ENCODE measurements around the gene SMTNL1. TPM values are rescaled to one million over a fixed set of nuclear protein-coding genes. Genes with fewer than 3 reads are reported as not detected.
A peak's percentile ranks its signal among the peaks of the same experiment; 100 is the strongest.

The SMTNL1 gene
- total RNA-seq, 6 experiments from 2014 or later = not detected

DNA sequence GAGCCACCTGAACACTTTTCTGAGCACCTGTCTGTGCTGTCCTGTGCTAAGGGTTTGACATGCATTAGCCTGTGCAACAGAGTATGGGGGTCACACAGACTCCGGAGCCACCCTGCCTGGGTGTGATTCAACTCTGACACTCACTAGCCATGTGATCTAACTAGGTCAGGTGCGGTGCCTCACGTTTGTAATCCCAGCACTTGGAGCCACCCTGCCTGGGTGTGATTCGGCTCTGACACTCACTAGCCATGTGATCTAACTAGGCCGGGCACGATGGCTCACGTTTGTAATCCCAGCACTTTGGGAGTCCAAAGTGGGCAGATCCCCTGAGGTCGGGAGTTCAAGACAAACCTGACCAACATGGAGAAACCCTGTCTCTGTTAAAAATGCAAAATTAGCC lies 18.6 kb downstream of the SMTNL1 start:
- intact Hi-C loops (cut with DNase I) = no loop called here
- DNase-seq (peak in 1 of 3 donors; percentile 62), ATAC-seq (peak; percentile 72 to 85 (median 78))
- Histone ChIP-seq H3K4me3 (no peak overlapping the region), H3K4me1 (no peaks in the 10 kb centered on the region), H3K36me3 (peaks cover 4 to 82% (median 33%) of the 10 kb centered on the region in 4 donors), H3K27me3 (no peaks in the 10 kb centered on the region), H3K27ac (no peak overlapping the region), H3K9me3 (no peaks in the 10 kb centered on the region)
- 43% methylated on average over 4 of the region's 8 CpGs for WGBS (ENCODE audit: insufficient coverage, low coverage, low lambda C conversion rate, missing lambda C conversion rate)
- no peak for TF ChIP-seq POLR2A (IDR thresholded peaks at IDR 0.05)
- TF ChIP-seq, protein P1, sequence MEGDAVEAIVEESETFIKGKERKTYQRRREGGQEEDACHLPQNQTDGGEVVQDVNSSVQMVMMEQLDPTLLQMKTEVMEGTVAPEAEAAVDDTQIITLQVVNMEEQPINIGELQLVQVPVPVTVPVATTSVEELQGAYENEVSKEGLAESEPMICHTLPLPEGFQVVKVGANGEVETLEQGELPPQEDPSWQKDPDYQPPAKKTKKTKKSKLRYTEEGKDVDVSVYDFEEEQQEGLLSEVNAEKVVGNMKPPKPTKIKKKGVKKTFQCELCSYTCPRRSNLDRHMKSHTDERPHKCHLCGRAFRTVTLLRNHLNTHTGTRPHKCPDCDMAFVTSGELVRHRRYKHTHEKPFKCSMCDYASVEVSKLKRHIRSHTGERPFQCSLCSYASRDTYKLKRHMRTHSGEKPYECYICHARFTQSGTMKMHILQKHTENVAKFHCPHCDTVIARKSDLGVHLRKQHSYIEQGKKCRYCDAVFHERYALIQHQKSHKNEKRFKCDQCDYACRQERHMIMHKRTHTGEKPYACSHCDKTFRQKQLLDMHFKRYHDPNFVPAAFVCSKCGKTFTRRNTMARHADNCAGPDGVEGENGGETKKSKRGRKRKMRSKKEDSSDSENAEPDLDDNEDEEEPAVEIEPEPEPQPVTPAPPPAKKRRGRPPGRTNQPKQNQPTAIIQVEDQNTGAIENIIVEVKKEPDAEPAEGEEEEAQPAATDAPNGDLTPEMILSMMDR (IDR thresholded peaks at IDR 0.05) = no peak

DNA sequence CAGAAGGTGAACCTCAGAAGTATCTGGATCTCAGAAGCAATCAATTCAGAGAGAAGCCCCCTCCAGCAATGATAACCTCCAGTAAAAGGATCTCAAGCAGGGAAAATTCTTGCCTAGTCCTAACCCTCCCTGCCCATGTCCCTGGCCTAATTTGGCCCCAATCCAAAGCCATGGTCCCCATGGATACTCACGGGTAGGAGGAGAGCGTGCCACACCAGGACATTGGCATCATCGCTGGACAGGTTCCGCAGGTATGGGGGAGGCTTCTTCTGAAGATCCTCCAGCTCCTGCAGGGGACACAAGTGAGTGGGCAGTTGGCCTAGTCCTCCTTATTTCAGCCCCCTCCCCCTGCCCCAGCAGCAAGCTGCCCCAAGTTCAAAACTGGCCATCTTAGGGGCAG lies 22.8 kb downstream of the SMTNL1 start:
- no peak for DNase-seq
- no peak for ATAC-seq
- WGBS (ENCODE audit: insufficient coverage, low coverage, low lambda C conversion rate, missing lambda C conversion rate) = no CpG with 5 or more reads among the region's 4 CpGs
- Histone ChIP-seq H3K27me3 (no peaks in the 10 kb centered on the region), H3K4me1 (peaks cover 0 to 2% (median 0%) of the 10 kb centered on the region in 4 donors), H3K27ac (no peak overlapping the region), H3K9me3 (no peaks in the 10 kb centered on the region), H3K4me3 (no peak overlapping the region), H3K36me3 (peaks cover 0 to 42% (median 12%) of the 10 kb centered on the region in 4 donors)
- TF ChIP-seq, protein P1 (IDR thresholded peaks at IDR 0.05) = no peak
- no peak for TF ChIP-seq POLR2A (IDR thresholded peaks at IDR 0.05)
- intact Hi-C loops (cut with DNase I) = no loop called here

DNA sequence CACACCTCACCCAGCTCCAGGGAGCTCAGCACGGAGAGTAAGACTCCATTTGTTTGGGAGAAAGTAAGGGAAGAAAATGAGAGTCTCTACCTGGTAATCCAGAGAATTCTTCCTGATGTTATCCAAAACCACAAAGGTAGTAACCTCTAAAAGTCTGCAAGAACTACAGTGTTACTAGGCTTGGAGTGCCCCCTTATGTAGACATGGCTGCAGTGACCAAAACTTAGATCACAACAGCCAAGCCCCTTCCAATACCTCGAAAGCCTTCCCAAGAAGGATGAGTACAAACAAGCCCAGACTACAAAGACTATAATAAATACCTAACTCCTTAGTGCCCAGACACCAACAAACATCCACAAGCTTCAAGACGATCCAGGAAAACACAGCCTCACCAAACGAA lies 25.2 kb downstream of the SMTNL1 start:
- intact Hi-C loops (cut with DNase I) = no loop called here
- H3K4me3 ChIP-seq = no peak overlapping the region
- DNase-seq (no peak), ATAC-seq (no peak)
- H3K27me3 ChIP-seq = no peaks in the 10 kb centered on the region
- 63% methylated on average over 3 of the region's 4 CpGs for WGBS (ENCODE audit: insufficient coverage, low coverage, low lambda C conversion rate, missing lambda C conversion rate)
- H3K27ac ChIP-seq = no peak overlapping the region
- H3K4me1 ChIP-seq = peaks cover 0 to 14% (median 3%) of the 10 kb centered on the region in 4 donors
- no peak for TF ChIP-seq POLR2A (IDR thresholded peaks at IDR 0.05)
- TF ChIP-seq, protein P1 (IDR thresholded peaks at IDR 0.05) = no peak
- H3K9me3 ChIP-seq = no peaks in the 10 kb centered on the region
- H3K36me3 ChIP-seq = peaks cover 0 to 24% (median 11%) of the 10 kb centered on the region in 4 donors

DNA sequence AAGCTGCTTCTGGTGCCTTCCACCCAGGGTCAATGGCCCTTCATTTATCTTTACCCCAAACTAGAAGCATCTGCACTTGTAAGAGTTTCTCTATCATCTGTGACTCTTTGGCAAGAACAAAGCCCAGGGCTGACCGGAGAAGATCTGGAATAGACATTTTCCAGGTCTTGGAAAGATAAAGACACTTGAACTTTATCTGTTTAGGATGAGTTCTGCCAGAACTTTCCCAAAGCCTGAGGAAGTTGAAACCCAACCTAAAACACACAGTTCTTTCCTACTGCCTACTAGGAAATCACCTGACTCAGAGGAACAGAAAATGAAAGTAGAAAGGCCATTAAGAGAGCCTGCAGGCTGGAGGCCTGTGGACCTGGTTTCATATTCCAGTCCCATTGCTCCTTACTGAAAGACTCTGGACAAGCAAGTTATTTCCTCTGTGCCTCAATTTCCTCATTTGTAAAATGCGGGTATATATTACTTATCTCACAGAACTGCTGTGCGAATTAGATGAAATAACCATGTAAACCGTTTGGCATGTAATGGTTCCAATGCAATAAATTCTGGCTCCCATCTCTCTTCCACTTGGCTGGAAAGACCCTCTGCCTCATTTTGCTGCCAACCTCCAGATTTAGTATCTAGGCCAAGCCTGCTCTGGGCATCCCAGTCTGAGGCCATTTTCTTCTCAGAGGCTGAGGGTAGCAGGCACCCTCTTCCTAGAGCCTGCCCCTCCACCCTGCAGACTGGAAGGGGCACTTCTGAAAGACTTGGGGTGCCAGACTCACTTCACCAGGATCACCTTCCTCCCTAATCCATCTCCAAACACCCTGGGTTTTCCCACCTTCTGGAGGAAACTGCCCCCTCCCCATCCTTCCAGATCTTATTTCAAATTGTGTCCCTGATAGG lies 28.9 kb downstream of the SMTNL1 start:
- intact Hi-C loops (cut with DNase I) = loop anchor here in 1 of 2 donors (5.0 kb wide), 1 partner anchor 76 kb away; no protein-coding TSS in a partner anchor
- TF ChIP-seq, protein P1 (IDR thresholded peaks at IDR 0.05) = no peak
- TF ChIP-seq POLR2A (IDR thresholded peaks at IDR 0.05) = no peak

More for the DNA sequence above, 28.9 kb downstream of the SMTNL1 start:
- DNase-seq (peak in 1 of 3 donors; percentile 58), ATAC-seq (peak; percentile 72 to 81 (median 73))
- WGBS (ENCODE audit: insufficient coverage, low coverage, low lambda C conversion rate, missing lambda C conversion rate) = 2% methylated on average over 4 of the region's 4 CpGs
- Histone ChIP-seq H3K27ac (peak overlapping the region; percentile 81 to 84 (median 82)), H3K9me3 (no peaks in the 10 kb centered on the region), H3K27me3 (no peaks in the 10 kb centered on the region), H3K36me3 (peaks cover 0 to 4% (median 0%) of the 10 kb centered on the region in 4 donors), H3K4me3 (peak overlapping the region; percentile 60 to 93 (median 75)), H3K4me1 (peaks cover 0 to 29% (median 3%) of the 10 kb centered on the region in 4 donors)

All from right lobe of liver (tissue), 6 donors.